Sciatic nerve (tissue), 2 donors: Measurements from ENCODE around the gene TERC. TPM values are rescaled to one million over a fixed set of nuclear protein-coding genes. Genes with fewer than 3 reads are reported as not detected.
"Not testable (repeated sequence)": the region's sequence is repeated elsewhere in the genome, so short reads cannot be mapped to it uniquely, and the experiment has no call there.

Source experiments
- ATAC-seq: fragments of 200-7000 bp; cut with Tn5 transposase; one replicate; pipeline ENCODE4 v1.9.1; 2020; ENCODE audit warnings: mild to moderate bottlenecking, moderate library complexity
- DNase-seq: peaks from one replicate; pipeline ENCODE4 v3.0.0-alpha.2; 2020; ENCODE audit warnings: low spot score
- intact Hi-C: fragments of 100-400 bp; cut with DNase I; formaldehyde crosslinking; loops from one replicate; pipeline ENCODE4 v1.14.2; 2022
- total RNA-seq: library from RNA; stranded (reverse); fragmentation: NEBNext Ultra II Directional; extraction: Animal tissue kit (Norgen Biotek cat#: 25700); gene quantifications from one replicate; pipeline ENCODE4 v1.2.1, GENCODE V29; 2021
- donor health status: DM: no; HTN: no; CAD: no.
- donor health status: DM: no; HTN: no; CAD: no.

TERC gene
- total RNA-seq, 1 donor from 2014 or later, result 6.3 TPM

DNA sequence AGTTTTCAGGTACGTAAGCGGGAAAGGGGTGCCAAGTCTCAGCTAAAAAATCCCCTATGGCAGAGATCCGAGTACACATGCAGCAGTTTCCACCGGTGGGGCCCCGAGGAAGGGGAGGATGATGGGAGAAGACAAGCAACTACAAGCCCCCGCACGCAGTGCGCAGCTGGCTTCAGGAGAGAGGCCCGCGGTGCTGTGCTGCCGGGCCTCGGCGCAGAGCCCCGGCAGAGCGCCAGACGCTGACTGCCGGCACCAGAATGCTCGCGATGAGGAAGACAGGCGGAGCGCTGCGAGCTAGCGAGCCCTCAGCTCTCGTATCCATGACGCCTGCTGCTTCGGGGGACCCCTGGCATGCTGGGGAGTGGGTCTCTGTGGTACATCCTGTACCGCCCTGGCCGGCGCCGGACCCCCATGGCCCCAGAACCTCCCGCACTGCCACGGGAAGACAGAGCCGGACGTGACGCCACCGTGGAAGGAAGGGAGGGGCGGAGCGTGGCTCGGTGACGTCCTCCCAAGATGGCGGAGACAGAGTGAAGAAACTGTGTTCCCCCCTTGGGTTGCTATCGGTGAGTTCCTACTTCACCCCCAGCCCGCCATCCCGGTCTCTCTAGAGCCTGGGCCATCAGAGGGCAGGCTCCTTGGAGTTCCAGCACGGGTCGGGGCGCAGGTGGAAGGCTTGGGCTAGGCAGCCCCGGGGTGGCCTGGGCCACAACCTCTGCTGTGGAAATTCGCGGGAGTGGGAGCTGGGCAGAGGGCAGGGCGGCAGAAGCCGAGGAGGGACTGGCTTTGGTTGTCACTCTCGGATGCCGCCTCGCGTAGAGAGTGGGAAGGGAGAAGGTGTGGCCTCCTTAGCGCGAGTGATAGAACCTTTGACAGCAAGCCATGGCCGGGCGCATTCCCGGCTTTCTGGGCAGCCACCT is 8.3 kb upstream of the TERC start, which contains the start of gene MYNN:
Gene MYNN, plus strand, starts transcription at position 500 of the 920 bp plus-strand sequence. CDS start 900 bp downstream, outside the sequence.
- DNase-seq (peak; percentile 96), ATAC-seq (peak; percentile 96)
- intact Hi-C loops, result no loop called here

DNA sequence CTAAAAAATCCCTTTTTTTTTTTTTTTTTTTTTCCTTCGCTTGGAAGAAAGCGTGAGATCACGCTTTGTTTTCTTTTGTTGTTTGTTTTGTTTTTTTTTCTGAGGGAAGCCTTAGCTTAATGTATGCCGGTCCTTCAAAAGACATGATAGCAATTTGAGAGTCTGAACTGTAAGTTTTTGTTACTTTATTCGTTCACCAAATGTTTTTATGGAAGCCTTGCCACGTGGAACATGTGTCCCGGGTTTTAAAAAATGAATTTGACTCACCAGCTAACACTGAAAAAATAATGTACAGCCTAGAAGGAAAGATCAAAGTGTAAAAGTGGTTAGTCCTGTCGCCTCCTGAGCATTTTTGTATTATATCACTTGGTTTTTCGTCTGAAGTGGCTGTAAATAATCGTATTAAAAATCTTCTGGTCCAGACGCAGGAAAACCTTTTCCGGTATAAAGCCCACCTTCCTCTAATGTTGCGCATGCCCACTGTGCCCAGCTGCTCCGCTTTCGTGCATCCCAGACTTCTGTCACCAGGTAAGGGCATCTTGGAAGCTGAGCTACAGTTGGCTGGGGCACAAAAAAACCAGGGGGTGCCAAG is 7.5 kb upstream of the TERC start:
- intact Hi-C loops, result no loop called here
- ATAC-seq, result peak; percentile 83
- DNase-seq, result peak; percentile 83

DNA sequence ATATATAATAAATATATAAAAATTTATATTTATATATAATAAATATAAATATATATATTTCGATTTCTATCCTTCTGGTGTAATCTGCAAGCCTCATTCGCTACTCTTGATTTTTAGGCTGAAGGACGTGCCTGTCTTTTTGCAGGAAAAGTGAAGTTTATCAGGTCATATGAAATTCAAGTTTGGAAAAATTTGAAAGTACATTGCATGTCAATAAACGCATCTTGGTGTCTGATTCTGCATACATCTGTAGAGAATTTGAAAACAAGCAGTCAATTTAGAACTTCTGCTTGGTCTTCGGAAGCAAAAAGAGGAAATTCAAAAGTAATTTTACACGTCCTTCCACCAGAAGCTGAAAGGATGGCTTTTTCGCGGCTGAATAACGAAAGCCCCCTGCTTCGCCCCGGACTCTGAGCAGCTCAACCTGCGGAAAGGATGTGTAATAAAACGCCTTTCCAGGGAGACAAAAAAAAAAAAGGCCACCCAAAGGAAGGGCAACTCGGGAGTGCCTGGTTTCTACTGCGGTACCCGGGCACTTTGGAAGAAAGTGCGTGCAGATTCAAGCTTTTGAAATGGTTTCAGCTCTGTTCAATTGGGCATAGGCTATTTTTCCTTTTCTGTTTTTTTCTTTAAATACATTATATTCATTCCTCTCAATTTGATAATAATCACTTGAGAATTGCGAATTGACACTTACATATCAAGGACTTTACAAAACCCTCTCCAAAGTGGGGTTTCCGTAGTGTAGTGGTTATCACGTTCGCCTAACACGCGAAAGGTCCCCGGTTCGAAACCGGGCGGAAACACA is 6.8 kb upstream of the TERC start:
- peak; percentile 68 for ATAC-seq
- peak; percentile 69 for DNase-seq
- intact Hi-C loops, result no loop called here

GRCh38 chr3:169769287-169770181 is 4.7 kb upstream of the TERC start, which contains the start of gene ACTRT3:
Gene ACTRT3 (minus strand): TSS chr3:169769561. CDS start chr3:169769520, 41 bp downstream.
- ATAC-seq (peak; percentile 5), DNase-seq (peak; percentile 80)
- intact Hi-C loops, result no loop called here

DNA sequence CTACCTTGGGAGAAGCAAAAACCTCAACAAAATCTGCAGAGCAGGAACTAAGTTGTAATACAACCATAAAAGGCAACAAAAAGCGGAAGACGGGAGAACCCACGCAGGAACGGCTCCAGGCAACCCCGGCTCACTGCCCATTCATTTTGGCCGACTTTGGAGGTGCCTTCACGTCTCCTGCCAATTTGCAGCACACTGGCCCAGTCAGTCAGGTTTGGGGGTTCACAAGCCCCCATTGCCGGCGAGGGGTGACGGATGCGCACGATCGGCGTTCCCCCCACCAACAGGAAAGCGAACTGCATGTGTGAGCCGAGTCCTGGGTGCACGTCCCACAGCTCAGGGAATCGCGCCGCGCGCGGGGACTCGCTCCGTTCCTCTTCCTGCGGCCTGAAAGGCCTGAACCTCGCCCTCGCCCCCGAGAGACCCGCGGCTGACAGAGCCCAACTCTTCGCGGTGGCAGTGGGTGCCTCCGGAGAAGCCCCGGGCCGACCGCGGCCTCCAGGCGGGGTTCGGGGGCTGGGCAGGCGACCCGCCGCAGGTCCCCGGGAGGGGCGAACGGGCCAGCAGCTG is 463 bp downstream of the TERC start:
- intact Hi-C loops, result no loop called here
- peak; percentile 71 for ATAC-seq
- peak; percentile 82 for DNase-seq

- DNase-seq (no peak), ATAC-seq (no peak)
- intact Hi-C loops, result no loop called here
Observed at GRCh38 chr3:169760479-169760878, 4.4 kb downstream of the TERC start.

DNA sequence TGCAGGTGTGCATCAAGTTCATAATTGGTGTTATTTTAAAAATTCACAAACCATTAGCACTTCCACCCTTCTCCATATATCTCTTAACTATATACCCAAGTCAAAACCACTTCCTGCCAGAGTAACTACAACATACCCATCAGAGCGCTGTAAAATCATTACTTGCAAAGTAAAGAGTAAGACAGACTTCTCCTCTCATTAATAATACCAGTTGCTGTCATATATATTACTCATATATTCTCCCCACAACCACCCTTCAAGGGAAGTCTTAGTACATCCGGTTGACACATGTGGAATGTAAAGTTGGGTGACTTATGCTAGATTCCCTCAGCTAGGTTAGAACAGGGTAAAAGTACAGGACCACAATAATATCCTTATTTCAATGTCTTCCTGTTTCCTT is 5.6 kb downstream of the TERC start:
- no peak for ATAC-seq
- intact Hi-C loops, result no loop called here

GRCh38 chr3:169758359-169758994 is 6.4 kb downstream of the TERC start:
- intact Hi-C loops, result no loop called here
- DNase-seq (no peak), ATAC-seq (no peak)

More for the DNA sequence above, 5.6 kb downstream of the TERC start:
- no peak for DNase-seq

GRCh38 chr3:169755488-169755887 is 9.4 kb downstream of the TERC start:
- no peak for ATAC-seq
- intact Hi-C loops, result no loop called here
- DNase-seq, result no peak

DNA sequence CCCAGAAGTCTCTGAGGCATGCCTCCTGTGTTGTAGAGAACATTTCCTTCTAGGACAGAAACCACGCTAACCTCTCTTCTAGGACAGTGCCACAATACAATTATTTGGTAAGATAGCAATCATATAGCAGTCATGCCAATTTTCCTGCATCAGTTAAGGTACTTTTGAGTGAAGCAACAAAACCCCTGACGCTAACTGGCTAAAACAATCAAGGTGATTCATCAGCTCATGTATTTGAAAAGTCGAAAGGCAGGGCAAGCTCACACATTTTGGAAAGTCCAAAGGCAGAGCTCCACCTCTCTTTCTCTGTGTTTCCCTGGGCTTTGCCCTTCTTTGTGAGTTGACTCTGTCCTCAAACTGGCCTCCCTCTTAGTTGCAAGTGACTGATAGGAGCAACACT is 10.1 kb downstream of the TERC start:
- DNase-seq, result no peak
- intact Hi-C loops, result no loop called here

GRCh38 chr3:169751875-169752274 is 13.0 kb downstream of the TERC start:
- DNase-seq, result no peak
- intact Hi-C loops, result no loop called here
- ATAC-seq, result no peak

More for the DNA sequence above, 10.1 kb downstream of the TERC start:
- no peak for ATAC-seq

GRCh38 chr3:169750665-169751064 is 14.2 kb downstream of the TERC start:
- no peak for ATAC-seq
- intact Hi-C loops, result no loop called here
- no peak for DNase-seq

DNA sequence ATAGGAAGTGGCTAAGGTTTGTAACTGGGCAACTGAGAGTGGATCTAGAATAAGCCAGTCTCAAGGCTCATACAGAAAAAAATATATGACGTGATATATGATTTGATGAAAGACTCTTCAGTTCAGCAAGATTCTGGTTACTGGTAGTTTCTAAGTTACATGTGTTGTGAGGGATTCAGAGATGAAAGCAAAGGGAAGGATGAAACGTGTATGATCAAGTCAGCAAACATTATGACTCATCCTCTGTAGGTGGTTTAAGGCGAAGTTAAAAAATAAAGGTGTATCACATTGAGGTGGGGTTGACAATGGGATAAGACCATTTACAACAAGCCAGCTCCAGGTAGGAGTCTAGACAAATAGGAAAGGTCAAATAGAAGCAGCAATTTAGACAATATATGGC is 16.2 kb downstream of the TERC start:
- DNase-seq, result no peak
- intact Hi-C loops, result no loop called here
- ATAC-seq, result no peak

- ATAC-seq, result no peak
- intact Hi-C loops, result no loop called here
- DNase-seq, result no peak
Observed at GRCh38 chr3:169746924-169747323, 17.9 kb downstream of the TERC start.

GRCh38 chr3:169744366-169745054 is 20.4 kb downstream of the TERC start:
- ATAC-seq, result no peak
- intact Hi-C loops, result no loop called here
- no peak for DNase-seq

- DNase-seq, result no peak
- no peak for ATAC-seq
- intact Hi-C loops, result no loop called here
Observed at GRCh38 chr3:169739067-169739466, 25.8 kb downstream of the TERC start.

DNA sequence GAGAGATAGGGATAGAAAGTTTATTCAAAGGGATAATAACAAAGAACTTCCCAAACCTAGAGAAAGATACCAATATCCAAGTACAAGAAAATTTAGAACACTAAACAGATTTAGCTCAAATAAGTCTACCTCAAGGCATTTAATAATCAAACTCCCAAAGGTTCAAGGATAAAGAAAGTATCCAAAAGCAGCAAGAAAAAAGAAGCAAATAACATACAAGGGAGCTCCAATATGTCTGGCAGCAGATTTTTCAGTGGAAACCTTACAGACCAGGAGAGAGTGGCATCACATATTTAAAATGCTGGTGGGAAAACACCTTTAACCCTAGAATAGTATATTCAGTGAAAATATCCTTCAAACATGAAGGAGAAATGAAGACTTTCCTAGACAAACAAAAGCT is 33.0 kb downstream of the TERC start:
- intact Hi-C loops, result not testable (repeated sequence)

More for the DNA sequence above, 33.0 kb downstream of the TERC start:
- not testable (repeated sequence) for DNase-seq, ATAC-seq
